ENCODE data around the gene PABPN1.
"Not testable (repeated sequence)": the region's sequence is repeated elsewhere in the genome, so short reads cannot be mapped to it uniquely, and the experiment has no call there.

The PABPN1 gene

DNA sequence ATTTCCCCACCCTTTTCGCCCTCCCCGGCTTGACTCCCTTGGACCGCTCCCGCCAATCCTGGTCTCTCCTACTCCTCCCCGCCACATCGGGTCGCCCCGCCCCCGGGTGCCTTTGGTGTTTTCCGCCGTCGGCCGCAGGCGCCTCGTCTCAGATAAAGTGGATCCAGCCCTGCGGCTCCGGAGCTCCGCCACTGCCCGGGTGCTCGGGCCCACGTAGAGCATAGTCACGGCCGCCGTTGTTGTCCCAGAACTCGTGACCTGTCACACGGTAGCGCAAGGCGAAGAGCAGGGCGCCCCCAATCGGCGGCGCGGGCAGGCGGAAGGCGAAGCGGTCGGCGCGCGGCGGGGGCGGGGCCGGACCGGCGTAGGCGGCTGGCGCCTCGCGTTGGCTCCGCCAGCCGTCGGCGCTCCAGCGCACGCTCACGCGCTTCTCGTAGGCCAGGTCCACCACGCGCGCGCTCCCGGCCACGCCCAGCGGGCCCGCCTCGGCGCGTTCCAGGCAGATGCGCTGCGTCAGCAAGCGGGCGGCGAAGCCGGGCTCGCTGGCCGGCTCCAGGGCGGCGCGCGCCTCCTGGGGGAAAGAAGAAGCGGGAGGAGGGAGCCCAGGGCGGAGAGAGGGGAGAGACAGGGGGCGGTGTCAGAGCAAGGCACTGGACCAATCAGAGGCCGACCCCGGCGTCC is 19.8 kb upstream of the PABPN1 start:
- peak; percentile 93 for DNase-seq

DNA sequence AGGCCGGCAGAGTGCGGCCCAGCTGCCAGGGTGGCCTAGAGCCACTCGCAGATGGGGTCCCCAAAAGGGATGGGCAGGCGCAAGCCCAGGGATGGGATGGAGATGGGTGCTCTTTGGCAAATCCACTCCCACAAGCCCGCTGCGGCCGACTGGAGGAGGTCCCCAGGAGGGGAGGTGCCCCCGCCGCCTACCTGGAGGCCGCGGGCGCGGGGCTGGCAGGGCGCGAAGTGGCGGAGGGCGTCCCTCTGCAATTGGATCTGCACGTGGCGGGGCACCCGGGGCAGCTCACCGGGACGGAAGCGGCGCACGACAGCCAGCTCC is 19.3 kb upstream of the PABPN1 start:
- peak; percentile 58 for DNase-seq

DNA sequence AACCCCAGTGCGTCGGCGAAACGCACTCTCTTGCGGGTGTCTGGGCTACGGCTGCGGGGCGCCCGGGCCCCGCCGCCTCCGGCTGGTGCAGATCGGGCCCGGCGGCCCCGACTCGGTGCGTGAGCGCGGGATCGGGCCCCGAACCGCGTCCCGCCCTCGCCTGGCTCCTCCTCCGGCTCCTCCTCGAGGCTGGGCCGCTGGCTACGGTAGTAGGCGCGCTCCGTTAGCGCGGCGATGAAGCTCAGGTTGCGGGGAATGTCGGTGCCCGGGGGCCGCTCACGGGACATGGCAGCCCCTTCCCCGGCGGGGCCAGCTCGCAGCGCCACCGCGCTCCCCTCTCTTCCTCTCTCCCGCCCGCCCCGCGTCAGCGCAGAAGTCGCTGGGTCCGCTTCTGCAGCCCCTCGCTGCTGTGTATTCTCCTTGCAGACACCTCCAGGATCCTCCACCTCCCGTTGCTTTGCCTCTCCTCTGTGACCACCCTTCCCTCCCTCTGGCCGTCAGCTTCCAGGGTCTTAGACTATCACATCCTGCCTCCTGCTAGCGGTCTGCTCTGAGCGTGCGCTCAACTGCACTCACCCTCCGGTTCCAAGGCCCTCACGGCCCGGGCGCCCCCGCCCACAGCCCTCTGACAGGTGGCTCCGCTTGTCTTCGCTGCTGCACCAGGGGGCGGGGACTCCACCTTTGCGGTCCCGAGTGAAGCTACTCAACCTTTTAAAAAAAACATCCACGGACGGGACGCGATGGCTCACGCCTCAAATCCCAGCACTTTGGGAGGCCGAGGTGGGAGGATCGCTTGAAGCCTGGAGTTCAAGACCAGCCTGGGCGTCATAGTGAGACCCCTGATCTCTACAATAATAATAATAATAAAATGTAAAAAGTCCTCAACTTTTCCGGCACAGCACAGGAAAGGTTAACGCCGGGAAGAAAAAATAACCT is 18.7 kb upstream of the PABPN1 start, which contains the start of gene PPP1R3E:
TSS of gene PPP1R3E (minus strand) at position 570 of the 936 bp plus-strand sequence. CDS start at position 287, 283 bp downstream.
- DNase-seq: peak; percentile 83

DNA sequence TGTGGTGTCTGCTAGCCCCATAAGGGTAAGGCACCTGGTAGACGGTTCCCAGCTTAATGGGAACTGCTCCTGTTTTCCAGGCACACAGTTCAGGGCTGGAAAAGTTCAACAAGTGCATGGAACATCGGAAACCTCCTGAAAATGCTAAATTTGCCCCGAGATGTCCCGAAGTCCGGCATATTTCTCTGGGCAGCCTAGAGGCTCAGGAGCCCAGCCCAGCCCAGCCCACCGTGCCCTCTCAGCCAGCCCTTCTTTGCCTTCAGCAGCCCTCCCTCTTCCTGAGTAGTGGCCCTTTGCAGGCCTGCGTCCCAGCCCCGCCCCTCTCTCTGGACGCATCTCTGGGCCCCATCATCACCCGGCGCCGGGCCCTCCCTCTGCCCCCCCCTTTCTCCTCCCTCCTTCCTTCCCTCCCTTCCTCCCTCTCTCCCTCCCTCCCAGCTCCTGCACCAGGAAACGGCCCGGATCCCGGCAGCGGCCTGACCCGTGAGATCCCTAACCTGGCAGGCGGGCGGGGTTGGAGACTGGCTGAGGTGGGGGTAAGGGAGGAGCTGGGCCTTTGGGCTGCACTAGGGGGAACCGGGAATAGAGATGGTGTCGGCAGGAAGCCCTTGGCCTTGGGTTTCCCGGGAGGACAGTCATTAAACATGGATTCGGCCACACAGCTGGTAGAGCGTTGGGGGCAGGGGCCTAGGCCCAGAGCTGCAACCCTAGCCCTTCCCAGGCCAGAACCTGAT is 14.7 kb upstream of the PABPN1 start, which contains the start of gene BCL2L2:
TSS of gene BCL2L2 (plus strand) at position 422 of the 734 bp plus-strand sequence. CDS start 935 bp downstream, outside the sequence.
- no peak for DNase-seq

DNA sequence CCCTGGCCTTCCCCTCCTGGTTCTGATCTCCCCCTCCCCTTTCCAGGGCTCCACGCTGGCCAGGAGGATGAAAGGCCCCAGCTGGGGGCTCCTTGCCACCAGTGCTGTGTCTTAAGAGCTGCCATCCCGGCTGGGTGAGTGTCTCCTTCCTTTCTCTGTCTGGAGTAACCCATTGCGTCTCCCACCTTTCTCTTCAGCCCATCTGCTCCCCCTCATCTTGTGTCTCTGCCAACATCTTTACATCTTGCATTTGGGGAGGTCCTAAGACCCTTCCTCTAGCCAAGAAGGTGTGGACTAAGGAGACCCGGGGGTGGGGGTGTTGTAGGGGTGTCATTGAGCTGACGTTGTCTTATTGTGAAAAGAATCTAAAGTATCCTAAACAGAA is 14.1 kb upstream of the PABPN1 start:
- no peak for DNase-seq

- DNase-seq: no peak
Observed at GRCh38 chr14:23307687-23308644, 13.3 kb upstream of the PABPN1 start.

DNA sequence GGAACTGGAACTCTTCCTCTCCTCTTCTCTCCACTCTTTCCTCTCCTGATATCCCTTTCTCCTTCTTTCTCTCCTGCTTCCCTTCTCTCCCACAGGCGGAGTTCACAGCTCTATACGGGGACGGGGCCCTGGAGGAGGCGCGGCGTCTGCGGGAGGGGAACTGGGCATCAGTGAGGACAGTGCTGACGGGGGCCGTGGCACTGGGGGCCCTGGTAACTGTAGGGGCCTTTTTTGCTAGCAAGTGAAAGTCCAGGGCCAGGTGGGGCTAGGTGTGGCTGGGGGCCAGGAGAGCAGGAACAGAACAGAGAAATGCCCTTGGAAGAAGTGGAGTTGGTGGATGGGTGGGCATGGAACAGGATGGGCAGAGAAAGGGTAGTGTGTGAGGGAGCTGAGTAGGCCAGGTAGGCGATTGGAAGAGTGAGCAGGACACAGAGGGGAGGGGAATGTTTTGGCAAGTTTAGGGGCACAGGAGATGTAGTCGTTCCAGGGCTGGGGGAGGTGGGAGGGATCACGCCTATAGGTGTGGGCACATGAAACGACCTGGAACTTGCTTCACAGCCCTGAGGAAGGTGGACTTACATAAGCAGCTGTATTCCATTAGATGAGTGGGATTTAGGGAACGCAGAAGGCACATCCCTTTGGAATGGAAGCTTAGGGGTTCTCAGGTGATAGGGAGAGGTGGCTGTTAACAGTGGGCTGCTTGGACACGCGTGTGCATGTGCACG is 12.4 kb upstream of the PABPN1 start:
- no peak for DNase-seq

DNA sequence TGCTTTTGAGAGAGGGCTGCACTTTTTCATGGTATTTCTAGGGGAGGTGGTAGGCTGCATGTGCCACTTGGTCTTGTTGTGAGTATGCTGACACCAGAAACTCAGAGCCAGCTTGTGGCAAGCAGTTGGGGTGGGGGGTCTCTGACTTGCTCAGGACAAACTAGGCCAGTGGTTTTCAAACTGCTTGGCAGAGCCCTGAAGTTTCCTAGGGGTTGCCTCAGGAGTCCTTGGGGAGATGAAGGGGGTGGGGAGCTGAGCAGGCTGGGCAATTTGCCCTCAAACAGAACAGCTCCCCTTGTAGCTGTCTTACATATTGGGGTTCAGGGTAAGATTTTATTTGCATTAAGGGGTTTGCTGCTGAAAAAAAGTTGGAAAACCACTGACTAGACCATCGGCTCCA is 10.7 kb upstream of the PABPN1 start:
- DNase-seq: no peak

DNA sequence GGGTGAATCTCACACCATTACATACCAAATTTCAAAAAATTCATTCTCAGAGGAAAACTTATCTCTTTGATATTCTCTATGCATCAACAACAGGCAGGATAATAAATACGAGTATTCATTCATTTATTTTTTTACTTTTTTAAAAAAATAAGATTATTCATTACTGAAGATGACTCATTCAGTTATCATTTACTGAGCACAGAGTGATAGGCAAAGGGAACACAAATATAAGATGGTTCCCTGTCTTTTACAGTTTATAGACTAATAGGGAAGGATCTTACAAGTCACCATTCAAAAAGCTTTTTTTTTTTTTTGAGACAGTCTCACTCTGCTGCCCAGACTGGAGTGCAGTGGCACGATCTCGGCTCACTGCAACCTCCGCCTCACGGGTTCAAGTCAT is 5.0 kb upstream of the PABPN1 start:
- DNase-seq: no peak

DNA sequence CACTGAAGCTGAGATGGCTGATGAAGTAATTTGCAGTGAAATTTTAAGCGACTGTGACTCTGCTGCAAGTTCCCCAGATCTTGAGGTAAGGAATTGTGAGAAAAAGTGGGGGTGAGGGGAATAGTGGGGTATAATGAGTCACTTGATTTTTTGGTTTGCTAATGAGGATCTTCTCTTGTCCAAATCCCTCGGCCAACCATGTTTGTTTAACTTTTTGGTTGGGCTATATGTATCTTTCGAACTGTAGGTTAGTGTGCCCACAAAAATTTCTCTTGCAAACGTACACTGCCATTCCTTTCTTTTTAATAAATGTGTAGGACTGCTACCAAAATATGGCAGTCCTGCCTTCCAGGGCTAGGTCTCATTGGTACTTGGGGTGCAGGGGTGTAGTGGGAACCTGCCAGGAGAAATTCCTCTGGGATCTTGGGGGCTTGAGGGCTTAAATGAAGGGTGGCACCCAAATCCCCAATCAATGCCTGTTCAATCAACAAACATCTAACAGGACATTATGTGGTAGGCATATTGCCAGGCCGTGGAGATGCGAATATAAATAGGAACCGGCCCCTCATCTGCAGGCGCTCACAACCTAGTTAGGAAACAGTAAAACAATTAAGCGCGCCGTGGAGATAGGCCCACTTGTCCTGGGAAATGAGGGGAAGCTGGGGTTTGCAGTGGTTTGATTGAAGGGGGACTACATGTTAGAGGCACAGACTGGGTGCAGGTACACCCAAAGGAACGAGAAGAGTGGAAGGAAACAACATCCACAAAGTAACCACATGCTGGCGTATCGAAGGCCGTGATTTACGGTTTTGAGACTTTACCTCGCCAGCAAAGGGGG is 1.3 kb upstream of the PABPN1 start:
- DNase-seq: no peak

DNA sequence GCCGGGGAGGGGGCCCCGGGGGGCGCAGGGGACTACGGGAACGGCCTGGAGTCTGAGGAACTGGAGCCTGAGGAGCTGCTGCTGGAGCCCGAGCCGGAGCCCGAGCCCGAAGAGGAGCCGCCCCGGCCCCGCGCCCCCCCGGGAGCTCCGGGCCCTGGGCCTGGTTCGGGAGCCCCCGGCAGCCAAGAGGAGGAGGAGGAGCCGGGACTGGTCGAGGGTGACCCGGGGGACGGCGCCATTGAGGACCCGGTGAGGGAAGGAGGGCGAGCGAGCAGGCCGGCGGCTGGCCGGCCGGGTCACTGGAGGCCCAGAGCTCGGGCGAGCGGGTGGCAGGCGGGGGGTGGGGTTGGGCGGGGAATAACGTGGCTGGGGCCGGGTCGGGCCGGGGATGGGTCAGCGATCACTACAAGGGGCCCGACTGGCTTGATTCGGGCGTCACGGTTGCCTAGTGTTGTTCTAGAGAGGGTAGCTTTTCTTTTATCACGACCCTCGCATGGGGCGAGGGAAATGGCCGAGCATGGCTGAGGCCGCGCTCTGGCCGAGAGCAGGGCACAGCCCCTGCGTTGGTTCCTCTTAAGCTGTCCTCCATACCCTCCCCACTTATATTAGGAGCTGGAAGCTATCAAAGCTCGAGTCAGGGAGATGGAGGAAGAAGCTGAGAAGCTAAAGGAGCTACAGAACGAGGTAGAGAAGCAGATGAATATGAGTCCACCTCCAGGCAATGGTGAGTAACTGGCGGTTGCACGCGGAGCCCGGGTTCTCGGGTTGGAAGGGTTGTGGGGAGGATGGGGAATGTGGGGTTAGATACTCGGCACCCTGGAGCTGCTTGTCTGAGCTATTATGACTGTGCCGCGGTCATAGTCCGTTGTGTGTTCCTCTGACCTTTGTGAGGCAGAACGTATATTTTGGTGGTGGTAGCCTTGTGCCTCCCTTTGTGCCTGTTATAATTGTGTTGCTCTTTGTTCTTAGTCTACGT is 603 bp downstream of the PABPN1 start:
- DNase-seq: peak; percentile 30

- DNase-seq: no peak
Observed at GRCh38 chr14:23322568-23323517, 1.6 kb downstream of the PABPN1 start.

GRCh38 chr14:23323838-23324454 is 2.7 kb downstream of the PABPN1 start:
- DNase-seq: no peak

DNA sequence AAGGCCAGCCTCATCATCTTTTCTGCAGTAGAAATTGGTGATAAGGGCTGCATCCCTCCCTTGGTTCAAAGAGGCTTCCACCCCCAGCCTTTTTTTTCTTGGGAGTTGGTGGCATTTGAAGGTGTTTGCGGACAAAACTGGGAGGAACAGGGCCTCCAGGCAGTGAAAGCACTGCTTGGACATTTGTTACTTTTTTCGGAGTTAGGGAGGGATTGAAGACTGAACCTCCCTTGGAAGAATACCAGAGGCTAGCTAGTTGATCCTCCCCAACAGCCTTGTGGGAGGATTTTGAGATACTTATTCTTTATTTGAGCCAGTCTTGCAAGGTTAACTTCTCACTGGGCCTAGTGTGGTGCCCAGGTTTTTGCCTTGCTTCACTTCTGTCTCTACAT is 3.2 kb downstream of the PABPN1 start:
- no peak for DNase-seq

DNA sequence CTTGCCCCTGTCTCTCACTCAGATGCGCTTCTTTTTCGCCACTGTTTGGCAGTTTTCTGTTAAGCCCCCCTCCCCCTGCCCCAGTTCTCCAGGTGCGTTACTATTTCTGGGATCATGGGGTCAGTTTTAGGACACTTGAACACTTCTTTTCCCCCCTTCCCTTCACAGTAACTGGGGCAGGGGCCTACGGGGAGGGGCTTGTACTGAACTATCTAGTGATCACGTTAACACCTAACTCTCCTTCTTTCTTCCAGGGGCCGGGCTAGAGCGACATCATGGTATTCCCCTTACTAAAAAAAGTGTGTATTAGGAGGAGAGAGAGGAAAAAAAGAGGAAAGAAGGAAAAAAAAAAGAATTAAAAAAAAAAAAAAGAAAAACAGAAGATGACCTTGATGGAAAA is 3.7 kb downstream of the PABPN1 start:
- DNase-seq: no peak

- not testable (repeated sequence) for DNase-seq
Observed at GRCh38 chr14:23325746-23326145, 4.5 kb downstream of the PABPN1 start.

All from effector CD4-positive, alpha-beta T cell (primary cell).